HepG2 (cell line): ENCODE measurements around the gene FCN3. TPM values are rescaled to one million over a fixed set of nuclear protein-coding genes. Genes with fewer than 3 reads are reported as not detected.

ENCODE experiments used
- ATAC-seq: fragments of 200-7000 bp; cut with Tn5 transposase; 3 replicates; pipeline ENCODE4 v1.9.1; 2020; ENCODE audit warnings: mild to moderate bottlenecking, moderate library complexity
- BruUV-seq: library from RNA; stranded (reverse); fragments of 400-500 nt; replicated peaks from 2 replicates; lab custom pipeline; 2021; lab: Mats Ljungman, UMichigan
- CTCF ChIA-PET: fragments of 300-600 bp; formaldehyde crosslinking; extraction: SDS; loops from one replicate; lab custom pipeline; 2021; ENCODE audit warnings: low total read pairs, inconsistent platforms, low intra/inter-chr PET ratio; lab: Yijun Ruan, JAX
- POLR2A ChIA-PET: fragments of 350-600 bp; sonication (Branson Sonifier 250); formaldehyde crosslinking; loops from one replicate; lab custom pipeline; 2020; ENCODE audit warnings: antibody characterized with exemption, inconsistent platforms; lab: Yijun Ruan, JAX
- DNase-seq: peaks from one replicate; pipeline ENCODE4 v3.0.0-alpha.2; 2015; ENCODE audit warnings: low spot score
- FAIRE-seq: peaks from 3 replicates; lab custom pipeline; 2011; peaks lifted over from hg19 to GRCh38; lab: Jason Lieb, UNC
- H2AFZ ChIP-seq: one replicate; pipeline ENCODE4 v1.6.1; 2011; ENCODE audit warnings: low read length, inconsistent platforms
- H3K27ac ChIP-seq: fragments of 300-600 bp; 3 replicates; pipeline ENCODE4 v1.8.0; 2011; ENCODE audit warnings: mixed run types, mild to moderate bottlenecking, mixed read lengths, low read length, inconsistent platforms; ENCODE audit not compliant: insufficient read depth; ENCODE audit errors: extremely low read length
- H3K27me3 ChIP-seq, 2 experiments: fragments of 200-600 bp in 1 of 2; 2 replicates in 1 of 2; 3 replicates in 1 of 2; pipeline versions ENCODE4 v1.6.0 to v1.8.0; 2011; ENCODE audit warnings: low read length in 2 of 2, mild to moderate bottlenecking in 2 of 2, moderate library complexity in 2 of 2, inconsistent platforms in 1 of 2; ENCODE audit not compliant: insufficient read depth in 2 of 2, control insufficient read depth in 1 of 2
- H3K36me3 ChIP-seq, 2 experiments: fragments of 200-600 bp in 1 of 2; replicated peaks in 1 of 2; 2 replicates in 1 of 2; 3 replicates in 1 of 2; pipeline versions ENCODE4 v1.5.1 to v1.8.0; 2011; ENCODE audit warnings: low read length in 2 of 2, inconsistent platforms in 1 of 2; ENCODE audit not compliant: insufficient read depth in 2 of 2, control insufficient read depth in 1 of 2
- H3K4me1 ChIP-seq: 2 replicates; pipeline ENCODE4 v1.5.1; 2012; ENCODE audit warnings: low read length, inconsistent platforms; ENCODE audit not compliant: insufficient read depth
- H3K4me2 ChIP-seq: 2 replicates; pipeline ENCODE4 v1.6.0; 2011; ENCODE audit warnings: low read depth, low read length, inconsistent platforms
- H3K4me3 ChIP-seq, 3 experiments: fragments of 200-600 bp in 1 of 3; sonication (generic), shearing (Covaris generic) in 1 of 3; replicated peaks in 1 of 3; 2 replicates each; pipeline ENCODE4 v1.5.1; 2011 to 2016; ENCODE audit warnings: low read length in 3 of 3, inconsistent platforms in 2 of 3, low read depth in 2 of 3, mild to moderate bottlenecking in 2 of 3, control low read depth in 1 of 3, mixed read lengths in 1 of 3; ENCODE audit not compliant: insufficient read depth in 1 of 3
- H3K79me2 ChIP-seq: one replicate; pipeline ENCODE4 v1.6.1; 2011; ENCODE audit warnings: low read length, inconsistent platforms; ENCODE audit not compliant: insufficient read depth
- H3K9ac ChIP-seq: 2 replicates; pipeline ENCODE4 v1.6.0; 2011; ENCODE audit warnings: mild to moderate bottlenecking, low read depth, low read length, inconsistent platforms; ENCODE audit not compliant: insufficient read depth
- H3K9me3 ChIP-seq: 2 replicates; pipeline ENCODE4 v1.5.1; 2012; ENCODE audit warnings: mild to moderate bottlenecking, low read length
- H4K20me1 ChIP-seq: 2 replicates; pipeline ENCODE4 v1.6.0; 2011; ENCODE audit warnings: inconsistent platforms, mild to moderate bottlenecking, low read length, moderate library complexity; ENCODE audit not compliant: insufficient read depth
- KAT8 ChIP-seq: IDR thresholded peaks from 2 replicates; pipeline ENCODE4 v1.6.1; 2016; ENCODE audit warnings: missing genetic modification reagents, missing compliant biosample characterization
- MAZ ChIP-seq, 2 experiments: sonication (generic) in 1 of 2; formaldehyde crosslinking in 1 of 2; IDR thresholded peaks; 2 replicates each; pipeline versions ENCODE4 v1.5.0 to v1.6.1; 2012 to 2020; ENCODE audit warnings: low read depth in 2 of 2, mild to moderate bottlenecking in 2 of 2, borderline replicate concordance in 1 of 2, improper control_type of control experiment in 1 of 2, low read length in 1 of 2, missing genetic modification reagents in 1 of 2, moderate library complexity in 1 of 2
- ZNF430 ChIP-seq: sonication (generic); formaldehyde crosslinking; IDR thresholded peaks from 2 replicates; pipeline ENCODE4 v1.9.0; 2021; ENCODE audit warnings: mild to moderate bottlenecking, missing genetic modification reagents
- ZNF441 ChIP-seq: sonication (generic); formaldehyde crosslinking; IDR thresholded peaks from 2 replicates; pipeline ENCODE4 v1.7.0; 2021; ENCODE audit warnings: missing genetic modification reagents, borderline replicate concordance
- WGBS: methylation state at CpG from one replicate; pipeline ENCODE4 v1.1.6; 2017; ENCODE audit warnings: low lambda C conversion rate; 5-methylcytosine and 5-hydroxymethylcytosine counted together
- in situ Hi-C: cut with HindIII; loops from 2 replicates; pipeline ENCODE4 v1.10.0; 2017; ENCODE audit warnings: low pct_unique_long_range_greater_than_20kb; ENCODE audit not compliant: extremely low pct_ligation_motif_present
- intact Hi-C: fragments of 100-400 bp; cut with micrococcal nuclease; formaldehyde crosslinking; loops from one replicate; pipeline ENCODE4 v1.10.0; 2022; ENCODE audit not compliant: unreplicated experiment
- polyA plus RNA-seq, 8 experiments: library from polyadenylated mRNA; depleted of rRNA in 3 of 8; stranded (reverse) in 7 of 8; unstranded in 1 of 8; fragments of >200 nt; fragmentation: Illumina TruSeq in 4 of 8; extraction: Trizol in 4 of 8; gene quantifications; 2 replicates each; pipeline versions ENCODE4 v1.2.1 to v1.2.3, GENCODE V29; 2011 to 2016; ENCODE audit warnings: low read depth in 4 of 8, missing spikeins in 1 of 8, mixed read lengths in 1 of 8; ENCODE audit not compliant: insufficient read depth in 1 of 8
- total RNA-seq, 5 experiments: library from RNA; depleted of rRNA; stranded (reverse); fragments of >200 nt; fragmentation: Illumina TruSeq; extraction: Trizol; gene quantifications; 2 replicates each; pipeline ENCODE4 v1.2.3, GENCODE V29; 2016; ENCODE audit warnings: low read depth in 1 of 5
- TF ChIP-seq, protein P1 (sequence below): sonication (generic); formaldehyde crosslinking; IDR thresholded peaks from 2 replicates; pipeline ENCODE4 v1.5.0; 2020; ENCODE audit warnings: missing genetic modification reagents, mild to moderate bottlenecking, borderline replicate concordance
- TF ChIP-seq, protein P2 (sequence below), 2 experiments: sonication (generic) in 1 of 2; formaldehyde crosslinking in 1 of 2; IDR thresholded peaks; 2 replicates each; pipeline versions ENCODE4 v1.4.0 to v1.6.1; 2018 to 2020; ENCODE audit warnings: missing genetic modification reagents in 2 of 2, borderline replicate concordance in 1 of 2, low read depth in 1 of 2, mild to moderate bottlenecking in 1 of 2, missing biosample characterization in 1 of 2

Gene FCN3
- total and polyA plus RNA-seq, 2 of the 13 experiments (the other 11 are each of a cell fraction or from before 2014, with no cell fraction given), result not detected

- Histone ChIP-seq H3K27me3 (no peaks in the 10 kb centered on the region), H3K4me1 (no peaks in the 10 kb centered on the region), H3K79me2 (no peaks in the 10 kb centered on the region), H3K4me3 (no peak overlapping the region), H3K27ac (no peak overlapping the region), H3K36me3 (peaks cover 40 to 89% of the 10 kb centered on the region in 2 experiments), H3K9ac (no peak overlapping the region)
- intact Hi-C loops, result no loop called here
- in situ Hi-C loops, result no loop called here
- no peak for DNase-seq
- no TSS peak for BruUV-seq
- CTCF ChIA-PET, result no interaction called here
- TF ChIP-seq KAT8 (CRISPR knock-in tag) (no peak), MAZ (IDR thresholded peaks at IDR 0.05; ENCODE audit: borderline replicate concordance, low read depth, low read length) (no peak), MAZ (CRISPR knock-in tag; IDR thresholded peaks at IDR 0.05; ENCODE audit: low read depth) (no peak)
- TF ChIP-seq, all 625 proteins: peak for 0
- 95% methylated on average over 4 of the region's 4 CpGs for WGBS
- Histone ChIP-seq H4K20me1 (no peaks in the 10 kb centered on the region), H3K9me3 (no peaks in the 10 kb centered on the region), H3K4me2 (no peak overlapping the region), H2AFZ (no peak overlapping the region)
- FAIRE-seq (no peak), ATAC-seq (no peak)
- POLR2A ChIA-PET, result no interaction called here
Observed at GRCh38 chr1:27412502-27412901, 37.9 kb upstream of the FCN3 start.

- in situ Hi-C loops, result no loop called here
- intact Hi-C loops, result no loop called here
- no TSS peak for BruUV-seq
- no peak overlapping the region for H3K4me2 ChIP-seq
- no peak overlapping the region for H3K9ac ChIP-seq
- peaks cover 32 to 77% of the 10 kb centered on the region in 2 experiments for H3K36me3 ChIP-seq
- ChIA-PET POLR2A (no interaction called here), CTCF (no interaction called here)
- no peaks in the 10 kb centered on the region for H3K4me1 ChIP-seq
- FAIRE-seq (no peak), DNase-seq (no peak), ATAC-seq (no peak)
- no peak overlapping the region for H3K27ac ChIP-seq
- TF ChIP-seq, protein P1, sequence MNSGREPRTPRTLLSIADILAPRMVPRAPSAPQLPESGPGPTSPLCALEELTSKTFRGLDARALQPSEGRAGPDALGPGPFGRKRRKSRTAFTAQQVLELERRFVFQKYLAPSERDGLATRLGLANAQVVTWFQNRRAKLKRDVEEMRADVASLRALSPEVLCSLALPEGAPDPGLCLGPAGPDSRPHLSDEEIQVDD (CRISPR knock-in tag), result no peak
- TF ChIP-seq, protein P2, sequence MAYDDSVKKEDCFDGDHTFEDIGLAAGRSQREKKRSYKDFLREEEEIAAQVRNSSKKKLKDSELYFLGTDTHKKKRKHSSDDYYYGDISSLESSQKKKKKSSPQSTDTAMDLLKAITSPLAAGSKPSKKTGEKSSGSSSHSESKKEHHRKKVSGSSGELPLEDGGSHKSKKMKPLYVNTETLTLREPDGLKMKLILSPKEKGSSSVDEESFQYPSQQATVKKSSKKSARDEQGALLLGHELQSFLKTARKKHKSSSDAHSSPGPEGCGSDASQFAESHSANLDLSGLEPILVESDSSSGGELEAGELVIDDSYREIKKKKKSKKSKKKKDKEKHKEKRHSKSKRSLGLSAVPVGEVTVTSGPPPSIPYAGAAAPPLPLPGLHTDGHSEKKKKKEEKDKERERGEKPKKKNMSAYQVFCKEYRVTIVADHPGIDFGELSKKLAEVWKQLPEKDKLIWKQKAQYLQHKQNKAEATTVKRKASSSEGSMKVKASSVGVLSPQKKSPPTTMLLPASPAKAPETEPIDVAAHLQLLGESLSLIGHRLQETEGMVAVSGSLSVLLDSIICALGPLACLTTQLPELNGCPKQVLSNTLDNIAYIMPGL (CRISPR knock-in tag; IDR thresholded peaks at IDR 0.05; ENCODE audit: borderline replicate concordance in 1 of 2, low read depth in 1 of 2), result no peak
- TF ChIP-seq ZNF430 (CRISPR knock-in tag), result no peak
- no peak for TF ChIP-seq ZNF441 (CRISPR knock-in tag)
- H4K20me1 ChIP-seq, result no peaks in the 10 kb centered on the region
- H3K79me2 ChIP-seq, result no peaks in the 10 kb centered on the region
- no peaks in the 10 kb centered on the region for H3K9me3 ChIP-seq
- H3K27me3 ChIP-seq, result no peaks in the 10 kb centered on the region
- no peak overlapping the region for H3K4me3 ChIP-seq
- no peak overlapping the region for H2AFZ ChIP-seq
- WGBS, result 92% methylated on average over 2 of the region's 2 CpGs
Observed at GRCh38 chr1:27410709-27411108, 36.1 kb upstream of the FCN3 start.
